Dermis blood vessel endothelial cell (primary cell): ENCODE results near the gene UST. TPM values are rescaled to one million over a fixed set of nuclear protein-coding genes. Genes with fewer than 3 reads are reported as not detected.

Experiments used
- DNase-seq: peaks from one replicate; pipeline ENCODE4 v3.0.0; 2010
- total RNA-seq: library from RNA; depleted of rRNA; stranded (reverse); fragments of >200 nt; gene quantifications from 2 replicates; pipeline ENCODE4 v1.2.3, GENCODE V29; 2014

Gene UST
- 0.28 and 0.34 TPM in 2 replicates for total RNA-seq

GRCh38 chr6:148746363-148747144, at the start of gene UST:
TSS of gene UST (plus strand) at chr6:148747030. CDS start at chr6:148747431, 401 bp downstream.
- peak; percentile 32 for DNase-seq

GRCh38 chr6:148697895-148698440, 48.9 kb upstream of the UST start:
- DNase-seq: no peak

GRCh38 chr6:148698671-148699180, 48.1 kb upstream of the UST start:
- DNase-seq: no peak

GRCh38 chr6:148700047-148700715, 46.6 kb upstream of the UST start:
- no peak for DNase-seq

GRCh38 chr6:148700741-148701311, 46.0 kb upstream of the UST start:
- DNase-seq: peak; percentile 9

- DNase-seq: no peak
Measured at GRCh38 chr6:148701375-148701774, 45.5 kb upstream of the UST start.

GRCh38 chr6:148703900-148704299, 42.9 kb upstream of the UST start:
- no peak for DNase-seq

GRCh38 chr6:148704400-148705246, 42.2 kb upstream of the UST start:
- DNase-seq: no peak

- no peak for DNase-seq
Measured at GRCh38 chr6:148708707-148709106, 38.1 kb upstream of the UST start.

- no peak for DNase-seq
Measured at GRCh38 chr6:148709577-148709976, 37.3 kb upstream of the UST start.

- DNase-seq: no peak
Measured at GRCh38 chr6:148711833-148712654, 34.8 kb upstream of the UST start.

GRCh38 chr6:148713033-148713738, 33.6 kb upstream of the UST start:
- DNase-seq: no peak

- no peak for DNase-seq
Measured at GRCh38 chr6:148713921-148714320, 32.9 kb upstream of the UST start.

GRCh38 chr6:148716811-148717210, 30.0 kb upstream of the UST start:
- DNase-seq: no peak

- DNase-seq: no peak
Measured at GRCh38 chr6:148720406-148720805, 26.4 kb upstream of the UST start.

- DNase-seq: no peak
Measured at GRCh38 chr6:148720897-148721296, 25.9 kb upstream of the UST start.

- DNase-seq: no peak
Measured at GRCh38 chr6:148723484-148723883, 23.3 kb upstream of the UST start.

GRCh38 chr6:148724428-148724827, 22.4 kb upstream of the UST start:
- DNase-seq: no peak

GRCh38 chr6:148727104-148727503, 19.7 kb upstream of the UST start:
- DNase-seq: no peak

- no peak for DNase-seq
Measured at GRCh38 chr6:148735989-148736388, 10.8 kb upstream of the UST start.
